ENCODE data around the gene OR6S1.

DNA sequence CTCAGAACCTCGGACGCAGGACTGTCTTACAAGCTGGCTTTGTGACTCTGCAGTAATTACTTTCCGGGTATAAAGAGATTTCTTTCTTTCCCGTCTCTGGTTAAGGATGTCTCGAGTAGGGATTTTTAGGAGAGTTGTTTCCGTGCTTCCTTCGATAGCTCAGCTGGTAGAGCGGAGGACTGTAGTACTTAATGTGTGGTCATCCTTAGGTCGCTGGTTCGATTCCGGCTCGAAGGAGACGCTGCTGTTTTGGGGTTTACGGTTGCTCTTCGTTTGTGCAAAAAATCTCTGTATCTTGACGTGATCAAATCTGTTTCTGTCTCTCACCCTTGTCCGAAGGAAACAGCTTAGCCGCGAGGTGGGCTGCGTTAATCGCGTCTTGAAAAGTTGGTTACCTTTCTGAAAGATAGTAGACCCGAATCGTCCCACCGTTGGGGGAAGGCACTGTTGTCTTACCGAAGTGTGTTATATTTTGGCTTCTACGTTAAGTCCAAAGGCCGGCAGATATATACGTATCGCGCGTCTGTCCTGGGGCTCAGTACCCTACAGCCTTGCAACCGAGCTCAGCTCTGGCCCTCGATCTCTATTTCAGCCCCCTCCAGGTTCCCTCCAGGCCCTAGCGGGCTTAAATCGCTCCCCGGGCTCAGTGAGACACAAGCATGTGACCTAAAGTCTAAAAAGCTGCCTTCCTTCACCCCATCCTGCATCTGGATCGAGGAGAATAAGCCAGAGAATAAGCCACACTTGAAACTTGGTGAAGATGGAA, 41.8 kb upstream of the OR6S1 start:
- TF ChIP-seq, protein P1, sequence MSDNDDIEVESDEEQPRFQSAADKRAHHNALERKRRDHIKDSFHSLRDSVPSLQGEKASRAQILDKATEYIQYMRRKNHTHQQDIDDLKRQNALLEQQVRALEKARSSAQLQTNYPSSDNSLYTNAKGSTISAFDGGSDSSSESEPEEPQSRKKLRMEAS (IDR thresholded peaks at IDR 0.05; ENCODE audit: low read depth, low read length), result no peak
- TF ChIP-seq, protein P2, sequence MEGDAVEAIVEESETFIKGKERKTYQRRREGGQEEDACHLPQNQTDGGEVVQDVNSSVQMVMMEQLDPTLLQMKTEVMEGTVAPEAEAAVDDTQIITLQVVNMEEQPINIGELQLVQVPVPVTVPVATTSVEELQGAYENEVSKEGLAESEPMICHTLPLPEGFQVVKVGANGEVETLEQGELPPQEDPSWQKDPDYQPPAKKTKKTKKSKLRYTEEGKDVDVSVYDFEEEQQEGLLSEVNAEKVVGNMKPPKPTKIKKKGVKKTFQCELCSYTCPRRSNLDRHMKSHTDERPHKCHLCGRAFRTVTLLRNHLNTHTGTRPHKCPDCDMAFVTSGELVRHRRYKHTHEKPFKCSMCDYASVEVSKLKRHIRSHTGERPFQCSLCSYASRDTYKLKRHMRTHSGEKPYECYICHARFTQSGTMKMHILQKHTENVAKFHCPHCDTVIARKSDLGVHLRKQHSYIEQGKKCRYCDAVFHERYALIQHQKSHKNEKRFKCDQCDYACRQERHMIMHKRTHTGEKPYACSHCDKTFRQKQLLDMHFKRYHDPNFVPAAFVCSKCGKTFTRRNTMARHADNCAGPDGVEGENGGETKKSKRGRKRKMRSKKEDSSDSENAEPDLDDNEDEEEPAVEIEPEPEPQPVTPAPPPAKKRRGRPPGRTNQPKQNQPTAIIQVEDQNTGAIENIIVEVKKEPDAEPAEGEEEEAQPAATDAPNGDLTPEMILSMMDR (IDR thresholded peaks at IDR 0.05; ENCODE audit: low read depth, low read length), result no peak

Data from NB4 (cell line).